Measurements from ENCODE around the gene VWA5B2. TPM values are rescaled to one million over a fixed set of nuclear protein-coding genes. Genes with fewer than 3 reads are reported as not detected.

VWA5B2 gene
- total and polyA plus RNA-seq, 9 of the 15 experiments (the other 6 are each of a cell fraction or from before 2014, with no cell fraction given) = 0.04 TPM; not detected in 8

GRCh38 chr3:184250167-184250828 is 20.9 kb downstream of the VWA5B2 start (continued):
- TF ChIP-seq ZNF318 (IDR thresholded peaks at IDR 0.05; ENCODE audit: borderline replicate concordance in 1 of 2, low read depth in 1 of 2) = no peak
- TF ChIP-seq ZNF395 (CRISPR knock-in tag; IDR thresholded peaks at IDR 0.05) = 0 out of 2 replicates have a peak, but pooled peaks have one; percentile 27
- peak; percentile 46 for TF ChIP-seq TBP (optimal IDR thresholded peaks at IDR 0.05; ENCODE audit: low read depth, low read length)
- 0 out of 2 replicates have a peak, but pooled peaks have one; percentile 33 for TF ChIP-seq KLF16 (IDR thresholded peaks at IDR 0.05)
- TF ChIP-seq SRF (CRISPR knock-in tag; IDR thresholded peaks at IDR 0.05) = 0 out of 4 replicates have a peak, but pooled peaks of 1 of the 2 experiments have one; percentile 36
- peak; percentile 43 for TF ChIP-seq ZFP36 (IDR thresholded peaks at IDR 0.05; ENCODE audit: low read depth, low read length, partially characterized antibody)
- no peak for TF ChIP-seq ZSCAN32 (CRISPR knock-in tag; IDR thresholded peaks at IDR 0.05)
- TF ChIP-seq JUND (IDR thresholded peaks at IDR 0.05; ENCODE audit: borderline replicate concordance, low read depth, low read length) = peak; percentile 39; the same call in 1 of the 2 replicates
- no peak; the same call in 2 of the 3 replicates for TF ChIP-seq JUND (tag; IDR thresholded peaks at IDR 0.05; ENCODE audit: borderline replicate concordance, low read depth, low read length)
- no peak for TF ChIP-seq ZFP1 (CRISPR knock-in tag; IDR thresholded peaks at IDR 0.05)
- peak; percentile 30; the same call in 1 of the 2 replicates for TF ChIP-seq EHMT2 (IDR thresholded peaks at IDR 0.05)
- no peak for TF ChIP-seq HDAC8 (tag; IDR thresholded peaks at IDR 0.05)
- TF ChIP-seq RCOR1 (IDR thresholded peaks at IDR 0.05; ENCODE audit: borderline replicate concordance in 1 of 2, low read depth in 2 of 2, low read length in 2 of 2) = 0 out of 4 replicates have a peak, but pooled peaks of 1 of the 2 experiments have one; percentile 44

Measured in K562 (cell line).